NOMO-1 (cell line): Measurements from ENCODE around the gene DELE1.
"Not testable (repeated sequence)": the region's sequence is repeated elsewhere in the genome, so short reads cannot be mapped to it uniquely, and the experiment has no call there.

Source experiments
- DNase-seq, 2 experiments: peaks; one replicate each; lab custom pipeline; 2025; ENCODE audit not compliant: unreplicated experiment in 2 of 2; lab: John Stamatoyannopoulos, UW

DELE1 gene

DNA sequence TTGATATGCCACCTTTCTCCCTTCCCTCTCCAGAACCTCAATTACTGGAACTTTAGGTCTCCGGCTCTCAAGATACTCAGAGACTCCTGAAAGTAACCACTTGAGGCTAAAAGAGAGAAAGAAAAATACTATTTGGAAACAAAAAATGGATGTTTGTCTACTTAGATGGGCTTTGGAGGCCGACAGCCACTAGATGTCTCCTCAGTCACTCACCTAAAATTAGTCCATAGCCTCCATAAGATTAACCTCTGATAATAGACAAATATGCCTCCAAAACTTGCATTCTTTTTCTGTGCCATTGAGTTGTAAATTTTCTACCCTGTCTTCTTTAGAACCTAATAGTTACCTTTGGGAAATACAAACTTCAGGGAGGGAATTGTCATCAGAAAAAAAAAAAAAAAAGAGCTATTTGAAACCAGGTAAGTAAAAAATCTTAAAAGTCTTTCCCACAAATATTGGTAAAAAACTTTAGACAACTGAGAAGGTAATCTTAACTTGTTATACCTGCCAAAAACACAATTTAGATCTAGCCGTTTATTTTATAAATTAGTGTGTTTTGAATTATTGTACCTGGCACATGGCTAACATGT lies 34.3 kb upstream of the DELE1 start:
- no peak for DNase-seq

DNA sequence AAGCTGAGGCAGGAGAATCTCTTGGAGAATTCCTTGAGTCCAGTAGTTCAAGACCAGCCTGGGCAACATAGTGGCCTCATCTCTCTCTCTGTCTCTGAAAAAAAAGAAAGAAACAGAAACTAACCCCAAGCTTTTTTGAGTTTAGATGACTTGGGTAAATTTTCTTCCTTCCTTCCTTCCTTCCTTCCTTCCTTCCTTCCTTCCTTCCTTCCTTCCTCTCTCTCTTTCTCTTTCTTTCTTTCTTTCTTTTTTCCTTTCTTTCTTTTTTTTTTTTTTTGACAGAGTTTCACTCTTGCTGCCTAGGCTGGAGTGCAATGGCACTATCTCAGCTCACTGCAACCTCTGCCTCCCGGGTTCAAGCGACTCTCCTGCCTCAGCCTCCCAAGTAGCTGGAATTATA lies 33.2 kb upstream of the DELE1 start:
- DNase-seq: not testable (repeated sequence)

DNA sequence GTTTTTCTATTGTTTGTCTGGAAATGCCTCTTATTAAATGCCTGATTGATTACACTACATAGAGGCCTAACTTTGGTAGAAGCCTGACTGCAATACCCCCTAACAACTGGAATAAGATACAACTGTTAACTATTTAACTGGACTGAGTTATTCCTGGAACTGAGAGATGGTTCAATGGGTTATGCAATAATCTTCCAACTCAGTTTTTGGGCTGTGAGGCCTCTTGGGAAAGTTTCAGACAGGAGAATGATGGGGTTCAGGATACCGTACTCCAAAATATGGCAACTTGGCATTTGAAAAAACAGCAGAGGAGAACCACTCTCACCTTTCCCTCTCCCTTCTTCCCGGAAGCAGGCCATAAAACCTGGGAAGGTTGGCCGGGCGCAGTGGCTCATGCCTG lies 26.2 kb upstream of the DELE1 start:
- no peak for DNase-seq

DNA sequence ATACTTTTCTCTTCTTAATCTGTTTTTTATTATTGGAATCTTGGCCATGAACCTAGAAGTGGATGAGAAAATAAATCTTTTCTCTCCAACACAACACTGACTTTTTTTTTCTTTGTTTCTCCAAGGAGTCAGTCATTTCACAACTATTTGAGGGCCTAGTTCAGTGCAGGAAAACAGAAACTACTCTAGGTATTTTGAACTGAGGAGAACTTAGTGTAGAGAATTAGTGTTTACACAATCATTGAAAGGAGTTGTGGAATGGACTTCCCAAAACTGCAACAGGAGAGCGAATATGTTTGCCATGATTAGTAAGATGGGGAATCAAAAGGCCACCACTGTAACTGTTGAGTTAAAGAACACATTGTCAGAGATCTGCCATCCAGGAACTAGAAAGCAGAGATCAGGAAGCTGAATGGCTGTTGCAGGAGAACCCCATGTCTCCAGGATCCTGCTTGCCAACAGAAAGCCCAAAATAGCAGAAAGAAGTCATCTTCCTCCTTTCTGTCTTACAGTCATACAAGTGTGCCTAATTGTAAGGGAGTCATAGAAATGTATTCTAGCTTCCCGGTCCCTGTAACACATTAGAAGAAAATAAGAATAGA lies 25.1 kb upstream of the DELE1 start:
- no peak for DNase-seq

DNA sequence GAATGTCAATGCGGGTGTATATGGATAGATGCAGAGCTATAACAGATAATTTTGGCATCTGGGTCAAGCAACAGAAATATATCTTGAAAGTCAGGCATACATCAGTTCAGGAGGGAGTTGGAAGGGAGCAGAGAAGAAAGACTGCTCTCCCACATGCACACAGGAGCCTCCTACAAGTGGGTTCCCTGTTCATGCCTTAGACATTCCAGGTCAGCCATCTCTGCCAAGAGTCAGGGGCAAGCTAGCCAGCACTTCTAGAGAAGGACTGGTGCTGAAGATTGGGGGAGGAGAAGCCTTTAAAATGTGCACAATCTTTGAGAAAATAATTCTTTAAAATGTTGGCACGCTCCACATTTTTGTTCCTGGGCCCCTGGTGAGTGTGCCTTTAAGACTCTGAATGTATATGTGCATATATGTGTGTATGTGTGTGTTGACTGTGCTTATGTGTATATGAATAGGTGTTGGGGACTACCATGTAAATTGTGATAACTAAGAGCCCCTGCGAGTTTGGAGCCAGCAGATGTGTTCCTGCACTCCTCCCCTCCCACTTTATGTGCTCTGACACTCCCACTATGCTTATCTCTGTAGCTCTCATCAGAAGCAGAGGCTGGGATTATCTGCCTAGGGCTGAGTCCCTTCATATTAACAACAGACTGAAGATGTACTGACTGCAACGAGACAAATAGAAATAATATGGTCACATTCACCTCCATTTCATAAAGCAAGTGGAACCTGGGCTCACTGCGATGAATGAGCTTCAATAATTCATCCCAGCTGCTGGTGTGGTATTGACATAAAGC lies 21.5 kb upstream of the DELE1 start:
- DNase-seq: no peak

DNA sequence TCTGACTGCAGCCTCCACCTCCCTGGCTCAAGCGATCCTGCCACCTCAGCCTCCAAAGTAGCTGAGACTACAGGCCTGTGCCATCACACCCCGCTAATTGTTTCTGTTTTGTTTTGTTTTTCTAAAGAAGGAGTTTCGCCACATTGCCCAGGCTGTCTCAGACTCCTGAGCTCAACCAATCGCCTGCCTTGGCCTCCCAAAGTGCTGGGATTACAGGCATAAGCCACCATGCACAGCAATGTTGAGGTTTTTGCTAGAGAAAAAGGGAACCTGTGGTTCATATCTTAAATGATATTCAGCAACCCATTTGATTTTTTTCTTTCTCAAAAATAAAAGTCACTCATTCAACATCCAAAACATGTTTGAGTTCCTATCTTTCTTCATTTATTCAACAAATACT lies 20.4 kb upstream of the DELE1 start:
- DNase-seq: peak; percentile 70 to 92

DNA sequence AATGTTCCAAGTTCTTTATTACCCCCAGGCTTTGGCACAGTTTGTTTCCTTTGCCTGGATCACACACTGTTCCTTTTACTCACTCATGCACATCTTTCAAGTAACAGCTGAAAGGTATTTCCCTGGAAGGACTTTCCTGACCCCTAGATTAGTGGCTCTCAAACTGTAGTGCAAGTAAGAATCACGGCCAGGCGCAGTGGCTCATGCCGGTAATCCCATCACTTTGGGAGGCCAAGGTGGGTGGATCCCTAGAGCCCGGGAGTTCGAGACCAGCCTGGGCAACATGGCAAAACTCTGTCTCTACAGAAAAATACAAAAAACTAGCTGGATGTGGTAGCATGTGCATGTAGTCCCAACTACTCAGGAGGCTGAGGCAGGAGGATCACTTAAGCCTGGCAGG lies 19.1 kb upstream of the DELE1 start:
- no peak for DNase-seq

DNA sequence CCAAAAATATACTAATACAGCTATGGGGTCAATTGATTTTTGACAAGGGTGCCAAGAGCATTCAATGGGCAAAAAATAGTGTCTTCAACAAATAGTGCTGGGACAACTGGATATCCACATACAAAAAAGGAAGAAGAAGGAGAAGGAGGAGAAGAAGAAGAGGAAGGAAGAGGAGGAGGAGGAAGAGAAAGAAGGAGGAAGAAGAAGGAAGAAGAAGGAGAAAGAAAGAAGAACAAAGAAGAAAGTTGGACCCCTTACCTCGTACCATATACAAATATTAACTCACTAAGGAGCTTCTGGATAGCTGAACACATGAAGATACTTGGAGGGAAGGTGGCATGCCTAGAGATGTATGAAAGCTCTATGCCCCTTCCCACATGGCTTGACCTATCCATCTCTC lies 17.2 kb upstream of the DELE1 start:
- no peak for DNase-seq

DNA sequence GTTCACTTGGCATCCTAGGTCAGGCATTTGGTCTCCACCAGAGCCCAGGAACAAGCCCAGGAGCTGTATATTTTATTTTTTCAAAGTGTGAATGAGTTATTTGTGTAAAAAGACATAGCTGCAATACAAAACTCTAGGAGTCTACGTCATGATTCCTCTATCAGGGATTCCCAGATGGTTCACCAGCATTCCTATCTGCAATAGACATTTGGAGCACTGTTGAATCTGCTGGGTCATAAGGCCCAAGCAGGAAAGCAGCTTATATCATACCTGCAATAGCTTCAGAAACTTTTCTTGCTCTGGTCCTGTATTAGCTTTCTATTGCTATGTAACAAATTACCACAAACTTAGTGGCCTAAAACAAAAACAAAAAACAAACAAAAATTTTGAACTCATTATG lies 16.7 kb upstream of the DELE1 start:
- no peak for DNase-seq

DNA sequence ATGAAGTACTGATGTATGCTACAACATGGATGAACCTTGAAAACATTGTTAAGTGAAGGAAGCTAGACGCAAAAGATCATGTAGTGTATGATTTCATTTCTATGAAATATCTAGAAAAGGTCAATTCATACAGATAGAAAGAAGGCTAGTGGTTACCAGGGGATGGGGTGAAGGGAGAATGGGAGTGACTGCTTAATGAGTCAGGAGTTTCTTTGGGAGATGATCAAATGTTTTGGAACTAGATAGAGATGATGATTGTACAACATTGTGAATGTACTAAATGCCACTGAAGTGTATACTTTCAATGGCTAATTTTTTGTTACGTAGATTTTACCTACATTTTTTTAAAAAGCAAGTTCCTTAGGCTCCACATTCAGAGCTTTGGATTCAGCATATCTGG lies 14.9 kb upstream of the DELE1 start:
- no peak for DNase-seq

DNA sequence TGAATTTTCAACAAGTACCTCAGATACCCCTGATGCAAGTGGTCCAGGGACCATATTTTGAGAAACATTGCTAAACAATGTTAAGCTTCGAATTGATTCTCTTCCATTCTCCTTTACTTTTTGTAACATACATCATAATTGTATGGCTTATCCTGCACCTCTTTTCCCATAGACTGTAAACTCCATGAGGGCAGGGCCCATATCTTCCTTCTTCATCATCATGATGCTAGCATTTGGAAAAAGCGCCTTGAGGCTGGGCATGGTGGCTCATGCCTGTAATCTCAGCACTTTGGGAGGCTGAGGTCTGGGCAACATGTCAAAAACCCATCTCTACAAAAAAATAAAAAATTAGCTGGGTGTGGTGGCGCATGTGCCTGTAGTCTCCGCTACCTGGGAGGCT lies 14.5 kb upstream of the DELE1 start:
- DNase-seq: no peak

DNA sequence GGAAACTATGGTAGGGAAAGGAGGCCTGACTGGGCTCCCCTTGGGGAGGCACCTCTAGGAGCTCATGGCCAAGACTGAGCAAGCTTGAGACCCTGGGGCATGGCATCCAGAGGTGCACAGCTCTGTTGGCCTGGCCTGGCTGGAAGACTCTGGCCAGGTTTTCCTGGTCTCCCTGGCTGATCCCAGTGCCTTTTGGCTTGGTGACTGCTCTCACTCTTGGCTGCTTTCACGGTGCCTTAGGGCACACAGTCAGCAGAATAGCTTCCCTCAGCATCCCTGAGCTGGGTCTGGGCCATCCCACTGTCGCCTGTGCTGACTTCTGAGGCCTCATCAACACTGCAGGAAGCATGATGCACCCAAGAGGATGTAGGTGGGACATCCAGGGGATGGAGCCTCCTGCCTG lies 13.4 kb upstream of the DELE1 start:
- DNase-seq: no peak

DNA sequence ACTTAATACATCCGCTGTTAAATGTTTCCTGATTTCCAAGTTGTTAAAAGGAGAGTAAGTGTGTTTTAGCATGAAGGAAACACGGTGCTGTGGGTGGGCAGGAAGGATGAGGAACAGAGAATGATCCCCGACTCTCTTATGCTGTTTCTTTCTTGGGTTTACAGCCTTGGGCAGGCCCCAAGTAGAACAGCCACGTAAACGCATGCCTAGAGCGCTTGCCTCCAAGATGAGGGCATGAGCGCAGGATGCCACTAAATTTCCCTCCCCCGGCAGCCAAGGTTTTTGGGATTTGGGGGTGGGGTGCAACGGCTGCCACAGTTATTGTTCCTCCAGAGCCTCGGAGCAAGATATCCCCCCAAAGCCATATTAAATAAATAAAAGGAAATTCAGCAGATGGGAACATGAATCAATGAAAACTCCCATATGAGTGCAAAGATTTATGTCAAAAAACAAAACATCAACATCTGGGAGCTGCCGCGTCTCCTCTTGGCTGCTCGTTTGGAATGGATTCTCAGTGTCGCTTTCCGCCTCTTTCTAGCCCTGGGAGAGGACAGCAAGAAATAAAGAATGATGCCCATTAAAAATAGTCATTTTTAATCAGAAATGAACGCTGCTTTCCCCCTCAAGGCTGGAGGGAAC lies 10.0 kb upstream of the DELE1 start:
- no peak for DNase-seq

DNA sequence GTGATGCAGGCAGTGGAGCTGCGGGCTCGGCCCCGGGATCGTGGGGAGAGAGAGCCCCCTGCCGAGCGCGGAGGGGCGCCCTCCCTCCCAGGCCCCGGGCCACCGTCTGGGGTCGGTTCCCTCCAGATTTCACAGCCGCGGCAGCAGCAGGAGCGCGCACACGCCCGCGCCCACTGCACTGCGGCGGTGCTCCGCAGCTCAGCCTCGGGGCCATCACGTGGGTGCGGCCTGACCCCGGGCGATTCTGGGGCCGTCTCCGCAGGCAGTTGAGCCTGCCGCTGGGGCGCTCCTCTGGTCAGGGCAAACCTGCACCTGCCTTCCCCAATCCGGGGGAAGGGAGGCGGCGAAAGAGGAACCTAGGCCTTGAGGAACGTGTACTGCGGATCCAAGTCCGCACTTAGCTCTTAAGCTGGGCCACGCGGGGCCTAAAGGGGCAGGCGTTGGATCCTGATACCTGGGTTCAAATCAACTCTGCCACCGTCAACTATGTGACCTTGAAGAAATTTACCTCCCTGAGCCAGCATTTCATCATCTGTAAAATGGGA lies 9.4 kb upstream of the DELE1 start:
- DNase-seq: peak; percentile 82 to 84

DNA sequence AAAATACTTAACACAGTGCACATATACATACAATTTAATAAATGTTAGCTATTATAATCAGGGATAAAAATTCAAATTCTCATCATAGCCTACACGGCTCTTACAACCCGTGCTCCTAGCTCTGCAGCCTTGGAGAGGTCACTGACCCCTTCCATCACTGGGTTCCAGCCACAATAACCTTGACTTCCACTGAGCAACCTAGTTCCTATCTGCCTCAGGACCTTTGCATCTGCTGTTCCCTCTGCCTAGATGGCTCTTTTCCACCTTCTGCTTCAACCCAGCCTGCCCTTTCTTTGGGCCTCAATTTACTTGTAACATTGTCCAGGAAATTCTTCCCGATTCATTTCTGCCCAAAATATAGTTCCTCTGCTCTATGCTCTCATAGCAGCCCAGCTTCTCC lies 8.9 kb upstream of the DELE1 start:
- DNase-seq: no peak

DNA sequence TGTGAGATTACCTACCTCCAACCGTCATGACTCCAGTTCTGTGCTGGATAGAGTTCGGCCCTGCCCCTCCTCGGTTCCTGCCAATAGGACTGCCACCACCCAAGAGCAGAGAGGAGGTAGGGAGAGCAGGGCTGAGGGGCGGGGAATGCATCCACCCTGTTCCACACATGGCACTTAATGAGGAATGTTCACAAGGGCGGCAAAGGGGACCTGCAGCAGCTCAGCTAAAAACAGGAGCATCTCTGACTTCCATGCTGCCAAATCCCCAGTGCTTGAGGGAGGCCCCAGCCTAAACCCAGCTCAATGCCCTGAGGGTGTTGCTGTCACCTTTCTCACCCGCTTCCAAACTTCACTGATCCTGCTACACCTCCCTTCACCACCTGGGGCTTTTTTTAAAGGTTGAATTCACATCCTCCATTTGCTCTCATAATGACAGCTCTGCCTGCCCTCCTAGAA lies 7.8 kb upstream of the DELE1 start:
- DNase-seq: no peak

DNA sequence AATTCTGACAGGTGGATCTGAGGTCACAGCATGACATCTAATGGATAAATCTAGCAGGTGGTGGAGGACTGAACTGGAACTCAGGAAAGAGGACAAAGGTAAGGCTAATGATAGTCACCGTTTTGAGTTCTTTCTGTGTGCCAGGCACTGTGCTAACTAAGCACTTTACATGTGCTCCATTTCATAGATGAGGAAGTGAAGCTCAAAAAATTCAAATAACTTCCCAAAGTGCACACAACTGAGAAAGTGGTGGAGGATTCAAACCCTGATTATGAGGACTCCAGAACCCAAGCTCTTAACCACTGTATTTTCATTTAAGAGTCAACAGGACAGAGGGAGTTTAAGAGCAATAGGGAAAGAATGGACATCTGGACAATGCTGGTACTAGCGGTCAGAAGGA lies 7.1 kb upstream of the DELE1 start:
- DNase-seq: no peak

DNA sequence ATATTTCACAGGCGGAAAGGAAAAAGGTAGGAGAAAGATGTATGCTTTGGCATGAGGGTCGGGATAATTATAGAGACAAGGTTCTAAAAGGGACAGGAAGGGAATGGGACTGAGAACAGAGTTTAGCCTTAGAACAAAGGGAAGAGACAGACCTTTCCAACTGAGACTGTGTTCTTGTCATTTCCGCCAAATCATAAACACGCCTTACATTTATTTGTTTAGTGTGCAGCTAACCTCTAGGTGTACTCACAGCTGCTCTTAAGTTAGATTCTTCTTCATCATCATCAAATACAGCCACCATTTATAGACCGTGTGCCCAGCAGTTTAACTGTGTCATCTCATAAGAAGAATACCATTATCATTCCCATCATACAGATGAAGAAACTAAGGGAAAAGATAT lies 5.9 kb upstream of the DELE1 start:
- DNase-seq: no peak

DNA sequence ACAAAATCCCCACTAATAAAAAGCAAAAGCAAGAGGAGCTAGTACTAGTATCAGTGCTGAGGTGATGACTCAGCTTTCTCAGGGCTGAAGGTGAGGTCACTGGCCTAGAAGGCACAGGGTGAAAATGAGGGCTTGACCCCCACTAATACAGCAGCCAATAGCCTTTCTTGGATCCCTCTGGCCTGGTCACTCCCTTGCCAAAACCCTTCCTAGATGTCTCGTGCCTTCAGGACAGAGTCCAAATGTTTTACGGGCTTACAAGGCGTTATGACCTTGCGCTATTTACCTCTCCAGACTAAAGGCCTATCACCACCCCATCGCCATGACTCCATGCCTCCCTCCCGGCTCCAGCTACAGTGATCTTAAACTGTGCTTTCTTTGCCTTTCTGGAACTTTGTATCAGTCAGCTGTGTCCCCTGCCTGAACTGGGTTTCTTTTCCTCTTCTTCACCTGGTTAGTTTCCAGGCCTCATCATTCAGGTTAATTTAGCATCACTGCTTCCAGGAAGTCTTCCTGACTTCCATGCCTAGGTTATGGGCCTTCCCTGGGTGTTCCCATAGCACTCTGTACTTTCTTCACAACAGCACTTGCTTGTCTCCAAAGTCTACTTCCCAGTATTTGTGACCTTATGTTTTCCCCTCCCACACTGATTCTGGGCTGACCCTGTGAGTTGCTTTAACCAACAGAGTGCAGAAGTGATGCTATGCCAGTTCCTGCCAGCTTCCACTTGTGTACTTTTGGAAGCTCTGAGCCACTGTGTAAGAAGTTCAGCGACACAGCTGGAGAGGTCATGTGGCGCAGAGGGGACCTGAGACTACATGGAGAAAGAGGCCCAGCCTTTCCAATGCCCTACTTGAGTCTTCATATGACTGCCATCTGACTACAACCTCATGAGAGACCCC lies 4.2 kb upstream of the DELE1 start:
- DNase-seq: no peak

DNA sequence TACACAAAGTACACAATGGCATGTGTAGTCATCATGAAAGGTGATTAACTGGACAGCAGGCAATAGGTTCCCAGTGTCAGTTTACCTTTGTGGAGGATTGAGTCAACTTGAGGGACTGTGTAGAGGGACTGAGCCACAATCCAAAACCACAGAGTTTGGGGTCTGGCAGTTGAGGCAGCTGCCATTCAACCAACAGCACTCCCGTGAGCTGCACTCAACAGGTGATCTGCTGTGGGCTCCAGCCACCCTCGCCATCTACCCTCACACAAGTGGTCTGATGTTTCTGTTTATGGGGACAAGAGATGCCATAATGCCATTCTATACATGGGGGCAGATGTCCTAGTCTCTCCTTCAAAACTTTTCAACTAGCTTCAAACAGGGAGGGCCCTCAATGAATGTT lies 2.9 kb upstream of the DELE1 start:
- DNase-seq: no peak
